Nephron (organoid): Measurements from ENCODE around the gene GRIP2.

ENCODE experiments used
- H3K27ac Mint-ChIP-seq, 3 experiments: 2 replicates each; pipeline ENCODE4 v1.8.0; 2020; ENCODE audit warnings: mixed read lengths in 3 of 3, mild to moderate bottlenecking in 2 of 3, moderate library complexity in 1 of 3
- H3K27me3 Mint-ChIP-seq: 2 replicates; pipeline ENCODE4 v1.8.0; 2021; ENCODE audit warnings: low read depth, mild to moderate bottlenecking, moderate library complexity, mixed read lengths
- H3K36me3 Mint-ChIP-seq: 2 replicates; pipeline ENCODE4 v1.8.0; 2020; ENCODE audit warnings: low read depth, mixed read lengths
- H3K4me1 Mint-ChIP-seq: 2 replicates; pipeline ENCODE4 v1.8.0; 2020; ENCODE audit warnings: mixed read lengths
- H3K4me3 Mint-ChIP-seq, 3 experiments: 2 replicates each; pipeline ENCODE4 v1.8.0; 2020; ENCODE audit warnings: mild to moderate bottlenecking in 3 of 3, mixed read lengths in 3 of 3, moderate library complexity in 2 of 3
- H3K9me3 Mint-ChIP-seq: 2 replicates; pipeline ENCODE4 v1.8.0; 2020; ENCODE audit warnings: mixed read lengths
- TF ChIP-seq, protein P1 (sequence below), 3 experiments: fragments of 200-600 bp; sonication (generic); IDR thresholded peaks; one replicate each; pipeline ENCODE4 v1.5.0; 2021; ENCODE audit warnings: antibody characterized with exemption in 3 of 3; ENCODE audit not compliant: unreplicated experiment in 3 of 3

The GRIP2 gene

DNA sequence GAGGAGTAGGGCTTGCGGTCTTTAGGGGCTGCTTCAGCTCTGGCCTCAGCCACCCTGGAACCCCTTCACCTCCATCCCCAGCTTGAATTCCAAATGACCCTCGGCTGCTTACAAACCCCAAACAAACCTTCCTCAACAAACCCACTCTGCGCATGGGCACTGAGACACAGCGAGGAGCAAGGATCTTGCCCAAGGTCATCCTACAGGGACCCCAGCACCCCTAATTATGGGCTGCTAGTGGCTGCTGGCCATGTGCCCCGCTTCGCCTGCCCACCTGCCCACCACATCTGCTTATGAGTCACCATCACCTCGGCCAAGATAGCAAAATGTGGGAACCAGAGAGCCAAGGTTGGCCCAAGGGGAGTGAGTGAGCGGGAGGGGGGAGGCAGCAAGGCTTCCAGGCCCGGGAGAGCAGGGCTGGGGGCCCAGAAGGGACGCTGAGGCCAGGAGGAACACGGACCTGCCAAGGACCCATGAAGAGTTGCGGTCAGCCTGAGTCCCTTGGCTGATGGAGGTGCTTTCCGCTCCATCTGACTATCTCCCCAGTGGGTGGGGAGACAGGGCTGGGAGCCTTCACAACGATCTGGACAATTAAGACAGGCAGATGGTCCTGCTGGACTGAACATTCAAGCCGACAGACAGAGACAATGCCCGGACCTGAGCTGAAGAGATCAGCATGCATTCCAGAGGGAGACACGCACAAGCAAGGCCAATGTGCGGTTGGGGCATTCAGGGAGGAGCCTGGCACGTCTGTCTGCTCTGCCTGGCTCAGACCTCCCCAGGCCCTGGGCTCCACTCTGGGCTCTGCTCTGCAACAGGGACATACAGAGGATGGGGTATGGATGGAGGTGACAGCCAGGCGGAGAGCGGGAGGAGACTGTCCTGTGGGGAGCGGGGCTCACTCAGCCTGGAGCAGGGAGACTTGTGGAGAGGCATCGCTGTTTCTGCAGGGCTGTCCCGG is 10.8 kb upstream of the GRIP2 start:
- H3K36me3 Mint-ChIP-seq, result no peaks in the 10 kb centered on the region
- peaks cover 14% of the 10 kb centered on the region for H3K4me1 Mint-ChIP-seq
- TF ChIP-seq, protein P1, sequence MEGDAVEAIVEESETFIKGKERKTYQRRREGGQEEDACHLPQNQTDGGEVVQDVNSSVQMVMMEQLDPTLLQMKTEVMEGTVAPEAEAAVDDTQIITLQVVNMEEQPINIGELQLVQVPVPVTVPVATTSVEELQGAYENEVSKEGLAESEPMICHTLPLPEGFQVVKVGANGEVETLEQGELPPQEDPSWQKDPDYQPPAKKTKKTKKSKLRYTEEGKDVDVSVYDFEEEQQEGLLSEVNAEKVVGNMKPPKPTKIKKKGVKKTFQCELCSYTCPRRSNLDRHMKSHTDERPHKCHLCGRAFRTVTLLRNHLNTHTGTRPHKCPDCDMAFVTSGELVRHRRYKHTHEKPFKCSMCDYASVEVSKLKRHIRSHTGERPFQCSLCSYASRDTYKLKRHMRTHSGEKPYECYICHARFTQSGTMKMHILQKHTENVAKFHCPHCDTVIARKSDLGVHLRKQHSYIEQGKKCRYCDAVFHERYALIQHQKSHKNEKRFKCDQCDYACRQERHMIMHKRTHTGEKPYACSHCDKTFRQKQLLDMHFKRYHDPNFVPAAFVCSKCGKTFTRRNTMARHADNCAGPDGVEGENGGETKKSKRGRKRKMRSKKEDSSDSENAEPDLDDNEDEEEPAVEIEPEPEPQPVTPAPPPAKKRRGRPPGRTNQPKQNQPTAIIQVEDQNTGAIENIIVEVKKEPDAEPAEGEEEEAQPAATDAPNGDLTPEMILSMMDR (IDR thresholded peaks at IDR 0.05; ENCODE audit: unreplicated experiment in 3 of 3), result no peak
- no peaks in the 10 kb centered on the region for H3K9me3 Mint-ChIP-seq
- no peak overlapping the region for H3K4me3 Mint-ChIP-seq
- peaks cover 57% of the 10 kb centered on the region for H3K27me3 Mint-ChIP-seq
- peak overlapping the region in 1 of 3 experiments; percentile 52 for H3K27ac Mint-ChIP-seq

DNA sequence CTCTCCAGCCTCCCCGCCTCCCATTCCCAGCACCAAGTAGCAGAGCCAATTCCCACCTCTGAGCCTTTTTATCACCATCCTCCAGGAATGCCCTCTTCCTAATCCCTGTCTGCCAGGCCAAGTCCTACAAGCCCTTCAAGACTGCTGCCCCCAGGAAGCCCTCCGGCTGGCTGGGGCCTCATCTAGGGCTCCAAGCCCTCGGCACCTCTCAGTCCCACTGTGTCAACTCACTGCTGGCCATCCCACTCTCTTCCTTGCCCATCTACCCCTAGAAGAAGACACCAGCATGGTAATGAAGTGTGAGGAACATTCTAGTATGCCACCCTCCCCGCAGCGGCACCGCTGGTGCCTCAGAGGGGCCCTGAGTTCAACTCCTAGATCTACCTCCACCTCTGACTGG is 10.0 kb upstream of the GRIP2 start:
- Mint-ChIP-seq H3K4me1 (peaks cover 9% of the 10 kb centered on the region), H3K27ac (no peak overlapping the region), H3K36me3 (no peaks in the 10 kb centered on the region), H3K9me3 (no peaks in the 10 kb centered on the region), H3K27me3 (peaks cover 52% of the 10 kb centered on the region), H3K4me3 (no peak overlapping the region)
- TF ChIP-seq, protein P1 (IDR thresholded peaks at IDR 0.05; ENCODE audit: unreplicated experiment in 3 of 3), result no peak

DNA sequence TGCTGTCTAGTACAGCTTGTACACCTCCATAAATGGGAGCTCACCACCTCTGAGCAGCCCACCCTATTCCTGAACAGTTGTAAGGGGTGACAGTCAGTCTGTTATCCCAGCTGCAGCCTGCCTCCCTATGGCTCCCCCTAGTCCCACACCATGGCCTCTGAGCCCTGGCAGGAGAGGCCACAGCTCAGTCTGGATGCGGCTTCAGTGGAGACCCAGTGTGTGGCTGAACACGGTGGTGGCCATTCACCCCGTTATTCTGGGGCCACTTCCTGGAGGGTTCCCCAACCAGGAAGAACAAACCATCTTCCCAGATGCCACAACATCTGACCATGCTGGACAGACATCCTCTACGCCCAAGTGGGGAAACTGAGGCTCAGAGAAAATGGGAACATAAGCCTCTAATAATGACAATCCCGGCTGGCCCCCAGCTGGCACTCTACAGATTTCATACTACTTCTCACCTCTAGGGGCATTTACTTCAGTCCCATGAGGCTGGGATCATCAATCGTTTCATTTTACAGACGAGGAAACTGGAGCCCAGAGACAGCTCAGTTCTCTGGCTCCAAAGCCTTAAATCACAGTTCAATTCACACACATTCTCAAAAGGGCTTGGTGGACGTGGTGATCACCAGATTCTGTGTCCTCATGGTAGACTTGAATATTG is 9.2 kb upstream of the GRIP2 start:
- TF ChIP-seq, protein P1 (IDR thresholded peaks at IDR 0.05; ENCODE audit: unreplicated experiment in 3 of 3), result no peak
- Mint-ChIP-seq H3K4me3 (no peak overlapping the region), H3K27me3 (peaks cover 47% of the 10 kb centered on the region), H3K27ac (no peak overlapping the region), H3K4me1 (peaks cover 8% of the 10 kb centered on the region), H3K9me3 (no peaks in the 10 kb centered on the region), H3K36me3 (no peaks in the 10 kb centered on the region)

DNA sequence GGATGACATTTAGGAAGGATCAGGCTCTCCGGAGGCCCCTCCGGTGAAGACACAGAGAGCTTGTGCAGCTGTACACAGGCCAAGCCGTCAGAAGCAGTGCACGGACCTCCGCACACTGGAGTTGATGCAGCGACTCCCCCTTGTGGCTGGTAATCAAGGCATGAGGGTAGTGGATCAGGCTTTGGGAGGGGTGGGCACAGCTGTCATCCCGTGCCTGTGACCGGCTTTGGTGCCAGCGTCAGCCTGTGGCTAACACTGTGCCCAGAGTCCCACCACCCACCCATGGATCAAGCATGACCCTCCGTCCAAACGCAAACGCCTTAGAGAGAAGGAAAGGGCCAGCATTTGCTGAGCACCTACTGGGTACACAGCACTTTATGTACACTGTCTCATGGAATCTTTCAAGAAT is 8.2 kb upstream of the GRIP2 start:
- Mint-ChIP-seq H3K9me3 (no peaks in the 10 kb centered on the region), H3K36me3 (no peaks in the 10 kb centered on the region), H3K4me3 (no peak overlapping the region), H3K4me1 (peaks cover 8% of the 10 kb centered on the region), H3K27me3 (peaks cover 47% of the 10 kb centered on the region), H3K27ac (no peak overlapping the region)
- TF ChIP-seq, protein P1 (IDR thresholded peaks at IDR 0.05; ENCODE audit: unreplicated experiment in 3 of 3), result peak; percentile 60 to 71 (median 68)

DNA sequence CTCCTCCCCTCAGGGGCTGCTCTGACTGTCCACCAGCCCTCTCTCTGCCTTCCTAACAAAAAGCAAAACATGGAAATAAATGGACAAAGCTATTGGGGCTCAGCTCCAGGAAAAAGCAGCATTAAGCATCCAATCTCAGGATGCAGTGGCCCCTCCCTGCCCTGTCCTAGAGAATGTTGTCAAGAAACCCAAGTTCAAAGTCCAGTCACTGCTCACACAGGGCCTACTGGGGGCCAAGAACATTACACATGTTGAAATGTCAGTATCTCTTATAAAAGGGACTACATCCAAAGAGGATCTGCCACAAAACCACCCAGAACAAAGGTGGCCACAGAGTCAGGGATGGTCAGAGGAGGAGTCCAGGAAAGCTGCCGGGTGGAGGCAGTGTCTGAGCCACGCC is 7.6 kb upstream of the GRIP2 start:
- Mint-ChIP-seq H3K4me3 (no peak overlapping the region), H3K36me3 (no peaks in the 10 kb centered on the region), H3K9me3 (no peaks in the 10 kb centered on the region), H3K27ac (no peak overlapping the region), H3K4me1 (peaks cover 8% of the 10 kb centered on the region), H3K27me3 (peaks cover 47% of the 10 kb centered on the region)
- TF ChIP-seq, protein P1 (IDR thresholded peaks at IDR 0.05; ENCODE audit: unreplicated experiment in 3 of 3), result no peak
